Measurements from ENCODE around the gene GZMM. TPM values are rescaled to one million over a fixed set of nuclear protein-coding genes. Genes with fewer than 3 reads are reported as not detected.

Gene GZMM
- total RNA-seq, 1 donor, result 0.27 TPM

GRCh38 chr19:558770-559439 is 15.1 kb downstream of the GZMM start:
- no peak for DNase-seq (ENCODE audit: low read depth in 2 of 3, low spot score in 2 of 3)

GRCh38 chr19:560121-560520 is 16.3 kb downstream of the GZMM start:
- no peak for DNase-seq (ENCODE audit: low read depth in 2 of 3, low spot score in 2 of 3)

GRCh38 chr19:566403-566802 is 22.6 kb downstream of the GZMM start:
- no peak for DNase-seq (ENCODE audit: low read depth in 2 of 3, low spot score in 2 of 3)

GRCh38 chr19:566844-567243 is 23.0 kb downstream of the GZMM start:
- no peak for DNase-seq (ENCODE audit: low read depth in 2 of 3, low spot score in 2 of 3)

GRCh38 chr19:567296-567900 is 23.5 kb downstream of the GZMM start:
- no peak for DNase-seq (ENCODE audit: low read depth in 2 of 3, low spot score in 2 of 3)

- DNase-seq (ENCODE audit: low read depth in 2 of 3, low spot score in 2 of 3), result no peak
Observed at GRCh38 chr19:570251-570686, 26.4 kb downstream of the GZMM start.

GRCh38 chr19:570937-571565 is 27.2 kb downstream of the GZMM start:
- peak in 2 of 3 donors; percentile 69 to 78 for DNase-seq (ENCODE audit: low read depth in 2 of 3, low spot score in 2 of 3)

- DNase-seq (ENCODE audit: low read depth in 2 of 3, low spot score in 2 of 3), result peak in 1 of 3 donors; percentile 60
Observed at GRCh38 chr19:571566-571974, 27.7 kb downstream of the GZMM start.

- peak; percentile 98 to 99 (median 98) for DNase-seq (ENCODE audit: low read depth in 2 of 3, low spot score in 2 of 3)
Observed at GRCh38 chr19:572140-572742, 28.4 kb downstream of the GZMM start, which contains the start of gene BSG. BSG (plus strand) TSS chr19:572596; CDS start chr19:572635, 39 bp downstream.

GRCh38 chr19:572743-573518 is 29.1 kb downstream of the GZMM start:
- peak in 1 of 3 donors; percentile 21 for DNase-seq (ENCODE audit: low read depth in 2 of 3, low spot score in 2 of 3)

- no peak for DNase-seq (ENCODE audit: low read depth in 2 of 3, low spot score in 2 of 3)
Observed at GRCh38 chr19:573519-573825, 29.6 kb downstream of the GZMM start.

- DNase-seq (ENCODE audit: low read depth in 2 of 3, low spot score in 2 of 3), result no peak
Observed at GRCh38 chr19:574658-575526, 31.0 kb downstream of the GZMM start.

GRCh38 chr19:575527-576506 is 32.0 kb downstream of the GZMM start:
- DNase-seq (ENCODE audit: low read depth in 2 of 3, low spot score in 2 of 3), result no peak

- DNase-seq (ENCODE audit: low read depth in 2 of 3, low spot score in 2 of 3), result no peak
Observed at GRCh38 chr19:576768-577438, 33.0 kb downstream of the GZMM start.

GRCh38 chr19:577439-578392 is 33.9 kb downstream of the GZMM start:
- DNase-seq (ENCODE audit: low read depth in 2 of 3, low spot score in 2 of 3), result no peak

GRCh38 chr19:579111-579841 is 35.4 kb downstream of the GZMM start:
- DNase-seq (ENCODE audit: low read depth in 2 of 3, low spot score in 2 of 3), result no peak

GRCh38 chr19:579842-580155 is 35.9 kb downstream of the GZMM start:
- no peak for DNase-seq (ENCODE audit: low read depth in 2 of 3, low spot score in 2 of 3)

All from hematopoietic multipotent progenitor cell (in vitro differentiated cells).